GM12865 (cell line): ENCODE measurements around the gene ZSCAN2.

ENCODE experiments used
- DNase-seq: peaks from one replicate; pipeline ENCODE4 v3.0.0; 2010; ENCODE audit warnings: low read depth
- H3K4me3 ChIP-seq: 2 replicates; pipeline ENCODE4 v1.5.1; 2011; ENCODE audit warnings: mild to moderate bottlenecking, low read depth, low read length, control low read depth
- CTCF ChIP-seq: IDR thresholded peaks from 2 replicates; pipeline ENCODE4 v1.5.1; 2011; ENCODE audit warnings: low read length, control low read depth, low read depth, inconsistent platforms; ENCODE audit not compliant: insufficient read depth; ENCODE audit errors: missing control alignments

ZSCAN2 gene

GRCh38 chr15:84603630-84604379 is 3.0 kb downstream of the ZSCAN2 start:
- H3K4me3 ChIP-seq, result no peak overlapping the region
- no peak for TF ChIP-seq CTCF
- no peak for DNase-seq

GRCh38 chr15:84604826-84605553 is 4.2 kb downstream of the ZSCAN2 start:
- H3K4me3 ChIP-seq, result peak overlapping the region; percentile 40
- TF ChIP-seq CTCF, result no peak
- peak; percentile 78 for DNase-seq

DNA sequence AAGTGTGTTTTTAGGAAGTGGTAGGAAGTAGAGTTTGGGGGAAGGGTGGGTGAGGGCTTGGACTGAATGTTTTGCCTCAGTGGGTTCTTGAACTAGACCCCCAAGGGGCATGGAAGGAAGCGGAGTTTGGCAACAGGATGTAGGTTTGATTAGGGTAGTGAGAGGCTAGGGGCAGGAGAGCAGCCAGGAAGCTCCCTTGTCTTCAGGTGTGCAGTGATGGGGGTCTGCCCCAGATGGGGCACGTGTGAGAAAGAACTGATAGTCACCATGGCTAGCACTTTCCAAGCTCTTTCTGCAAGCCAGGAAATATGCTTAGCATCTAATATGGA is 4.7 kb downstream of the ZSCAN2 start:
- DNase-seq, result no peak
- TF ChIP-seq CTCF, result no peak
- peak overlapping the region; percentile 40 for H3K4me3 ChIP-seq

DNA sequence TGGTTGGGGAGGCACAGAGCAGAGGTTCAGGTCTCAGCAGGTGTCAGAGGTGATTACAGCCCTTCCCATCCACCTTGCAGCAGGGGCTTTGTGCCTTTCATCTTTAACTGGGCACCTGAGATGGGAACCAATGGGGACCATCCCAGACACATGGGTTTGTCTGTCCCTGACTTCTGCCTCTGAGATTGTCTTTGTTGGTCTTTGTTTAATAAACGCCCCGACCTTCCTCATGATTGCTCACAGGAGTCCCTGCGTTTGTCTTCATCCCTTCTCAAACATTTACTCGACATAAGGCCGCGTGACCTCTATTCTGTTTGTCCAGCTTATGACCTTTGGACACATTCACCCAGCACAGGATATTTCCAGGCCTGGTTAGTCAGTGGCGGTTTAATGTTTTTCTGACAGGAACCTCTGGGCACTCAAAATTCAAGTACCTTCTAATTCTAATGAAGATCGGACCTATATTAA is 5.9 kb downstream of the ZSCAN2 start:
- no peak for DNase-seq
- TF ChIP-seq CTCF, result no peak
- no peak overlapping the region for H3K4me3 ChIP-seq

GRCh38 chr15:84608707-84609284 is 8.0 kb downstream of the ZSCAN2 start:
- DNase-seq, result no peak
- H3K4me3 ChIP-seq, result no peak overlapping the region
- TF ChIP-seq CTCF, result no peak

- TF ChIP-seq CTCF, result no peak
- no peak overlapping the region for H3K4me3 ChIP-seq
- DNase-seq, result no peak
These were observed 9.2 kb downstream of the ZSCAN2 start for GRCh38 chr15:84609818-84610525.
